Astrocyte (in vitro differentiated cells and primary cell): Measurements from ENCODE around the gene WNT4. TPM values are rescaled to one million over a fixed set of nuclear protein-coding genes. Genes with fewer than 3 reads are reported as not detected.
A peak's percentile ranks its signal among the peaks of the same experiment; 100 is the strongest.

Source experiments
- DNase-seq: peaks from one replicate; pipeline ENCODE4 v3.0.0-alpha.2; 2010; ENCODE audit warnings: low read depth
- FAIRE-seq: peaks from 2 replicates; lab custom pipeline; 2011; peaks lifted over from hg19 to GRCh38; lab: Jason Lieb, UNC
- H2AFZ ChIP-seq: 2 replicates; pipeline ENCODE4 v1.6.0; 2012; ENCODE audit warnings: low read depth, low read length, inconsistent platforms
- H3K27ac ChIP-seq: 2 replicates; pipeline ENCODE4 v1.5.1; 2011; ENCODE audit warnings: low read depth, low read length, inconsistent platforms
- H3K27me3 ChIP-seq: 2 replicates; pipeline ENCODE4 v1.6.0; 2011; ENCODE audit warnings: low read length, inconsistent platforms; ENCODE audit not compliant: insufficient read depth
- H3K36me3 ChIP-seq: 2 replicates; pipeline ENCODE4 v1.5.1; 2011; ENCODE audit warnings: low read length, inconsistent platforms; ENCODE audit not compliant: insufficient read depth
- H3K4me1 ChIP-seq: 2 replicates; pipeline ENCODE4 v1.5.1; 2011; ENCODE audit warnings: low read length, inconsistent platforms; ENCODE audit not compliant: insufficient read depth
- H3K4me2 ChIP-seq: 2 replicates; pipeline ENCODE4 v1.6.0; 2012; ENCODE audit warnings: low read length, inconsistent platforms
- H3K4me3 ChIP-seq: 2 replicates; pipeline ENCODE4 v1.5.1; 2011; ENCODE audit warnings: low read depth, mild to moderate bottlenecking, low read length, inconsistent platforms; ENCODE audit not compliant: insufficient read depth
- H3K79me2 ChIP-seq: 2 replicates; pipeline ENCODE4 v1.6.0; 2012; ENCODE audit warnings: mild to moderate bottlenecking, low read length, inconsistent platforms; ENCODE audit not compliant: insufficient read depth
- H3K9ac ChIP-seq: 2 replicates; pipeline ENCODE4 v1.6.0; 2012; ENCODE audit warnings: mild to moderate bottlenecking, low read length, inconsistent platforms
- H3K9me3 ChIP-seq: 2 replicates; pipeline ENCODE4 v1.5.1; 2012; ENCODE audit warnings: low read depth, mild to moderate bottlenecking, low read length, inconsistent platforms; ENCODE audit not compliant: insufficient read depth
- H4K20me1 ChIP-seq: 2 replicates; pipeline ENCODE4 v1.6.0; 2012; ENCODE audit warnings: low read length, inconsistent platforms; ENCODE audit not compliant: insufficient read depth
- H3K27ac Mint-ChIP-seq: one replicate; pipeline ENCODE4 v1.8.0; 2021; ENCODE audit warnings: mild to moderate bottlenecking, mixed read lengths; ENCODE audit not compliant: unreplicated experiment
- H3K27me3 Mint-ChIP-seq: one replicate; pipeline ENCODE4 v1.8.0; 2021; ENCODE audit warnings: low read depth, mixed read lengths; ENCODE audit not compliant: unreplicated experiment
- H3K36me3 Mint-ChIP-seq: one replicate; pipeline ENCODE4 v1.8.0; 2021; ENCODE audit warnings: low read depth, mixed read lengths; ENCODE audit not compliant: unreplicated experiment
- H3K4me1 Mint-ChIP-seq: one replicate; pipeline ENCODE4 v1.8.0; 2021; ENCODE audit warnings: low read depth, mixed read lengths; ENCODE audit not compliant: unreplicated experiment
- H3K4me3 Mint-ChIP-seq: one replicate; pipeline ENCODE4 v1.8.0; 2021; ENCODE audit warnings: mild to moderate bottlenecking, moderate library complexity, mixed read lengths; ENCODE audit not compliant: unreplicated experiment
- H3K9me3 Mint-ChIP-seq: one replicate; pipeline ENCODE4 v1.8.0; 2021; ENCODE audit warnings: mild to moderate bottlenecking, mixed read lengths; ENCODE audit not compliant: unreplicated experiment
- EZH2 ChIP-seq: IDR thresholded peaks from 2 replicates; pipeline ENCODE4 v1.6.1; 2012; ENCODE audit warnings: mild to moderate bottlenecking, low read length, inconsistent platforms; ENCODE audit not compliant: insufficient read depth
- total RNA-seq: library from RNA; stranded (reverse); gene quantifications from 2 replicates; pipeline ENCODE4 v1.2.1, GENCODE V29; 2021
- TF ChIP-seq, protein P1 (sequence below): IDR thresholded peaks from 2 replicates; pipeline ENCODE4 v1.5.1; 2011; ENCODE audit warnings: low read depth, mild to moderate bottlenecking, inconsistent platforms, low read length, moderate library complexity; ENCODE audit not compliant: insufficient read depth

Gene WNT4
- total RNA-seq, 1 donor from 2014 or later: 1.2 TPM

DNA sequence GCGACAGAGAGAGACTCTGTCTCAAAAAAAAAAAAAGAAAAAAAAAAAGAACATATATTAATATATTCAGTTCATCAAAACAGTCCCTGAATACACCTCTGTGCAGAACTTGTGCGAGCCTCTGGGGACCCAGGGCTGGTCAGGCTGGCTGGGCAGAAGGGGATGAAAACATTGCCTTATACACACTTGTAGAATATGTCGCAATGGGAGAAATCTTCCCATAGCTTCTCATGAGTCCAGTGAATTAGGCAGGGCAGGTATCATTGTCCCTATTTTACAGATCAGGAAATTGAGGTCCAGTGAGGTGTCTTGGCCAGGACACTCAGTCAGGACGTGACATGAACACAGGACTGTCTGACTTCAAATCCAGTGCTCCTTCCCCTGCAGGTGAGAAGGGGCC lies 12.6 kb upstream of the WNT4 start:
- no peak for DNase-seq
- no peak for FAIRE-seq
- peaks cover 44% of the 10 kb centered on the region for H3K27me3 Mint-ChIP-seq
- H3K4me1 Mint-ChIP-seq: no peaks in the 10 kb centered on the region
- Histone ChIP-seq H3K4me2 (no peak overlapping the region), H4K20me1 (no peaks in the 10 kb centered on the region), H3K4me1 (no peaks in the 10 kb centered on the region), H3K9ac (no peak overlapping the region), H3K36me3 (no peaks in the 10 kb centered on the region), H3K27me3 (peaks cover 4% of the 10 kb centered on the region), H3K79me2 (no peaks in the 10 kb centered on the region), H3K27ac (no peak overlapping the region), H3K9me3 (no peaks in the 10 kb centered on the region), H2AFZ (no peak overlapping the region), H3K4me3 (no peak overlapping the region)
- no peak for TF ChIP-seq EZH2
- TF ChIP-seq, protein P1, sequence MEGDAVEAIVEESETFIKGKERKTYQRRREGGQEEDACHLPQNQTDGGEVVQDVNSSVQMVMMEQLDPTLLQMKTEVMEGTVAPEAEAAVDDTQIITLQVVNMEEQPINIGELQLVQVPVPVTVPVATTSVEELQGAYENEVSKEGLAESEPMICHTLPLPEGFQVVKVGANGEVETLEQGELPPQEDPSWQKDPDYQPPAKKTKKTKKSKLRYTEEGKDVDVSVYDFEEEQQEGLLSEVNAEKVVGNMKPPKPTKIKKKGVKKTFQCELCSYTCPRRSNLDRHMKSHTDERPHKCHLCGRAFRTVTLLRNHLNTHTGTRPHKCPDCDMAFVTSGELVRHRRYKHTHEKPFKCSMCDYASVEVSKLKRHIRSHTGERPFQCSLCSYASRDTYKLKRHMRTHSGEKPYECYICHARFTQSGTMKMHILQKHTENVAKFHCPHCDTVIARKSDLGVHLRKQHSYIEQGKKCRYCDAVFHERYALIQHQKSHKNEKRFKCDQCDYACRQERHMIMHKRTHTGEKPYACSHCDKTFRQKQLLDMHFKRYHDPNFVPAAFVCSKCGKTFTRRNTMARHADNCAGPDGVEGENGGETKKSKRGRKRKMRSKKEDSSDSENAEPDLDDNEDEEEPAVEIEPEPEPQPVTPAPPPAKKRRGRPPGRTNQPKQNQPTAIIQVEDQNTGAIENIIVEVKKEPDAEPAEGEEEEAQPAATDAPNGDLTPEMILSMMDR: no peak
- H3K9me3 Mint-ChIP-seq: no peaks in the 10 kb centered on the region
- H3K27ac Mint-ChIP-seq: no peak overlapping the region
- H3K36me3 Mint-ChIP-seq: peaks cover 5% of the 10 kb centered on the region
- no peak overlapping the region for H3K4me3 Mint-ChIP-seq

DNA sequence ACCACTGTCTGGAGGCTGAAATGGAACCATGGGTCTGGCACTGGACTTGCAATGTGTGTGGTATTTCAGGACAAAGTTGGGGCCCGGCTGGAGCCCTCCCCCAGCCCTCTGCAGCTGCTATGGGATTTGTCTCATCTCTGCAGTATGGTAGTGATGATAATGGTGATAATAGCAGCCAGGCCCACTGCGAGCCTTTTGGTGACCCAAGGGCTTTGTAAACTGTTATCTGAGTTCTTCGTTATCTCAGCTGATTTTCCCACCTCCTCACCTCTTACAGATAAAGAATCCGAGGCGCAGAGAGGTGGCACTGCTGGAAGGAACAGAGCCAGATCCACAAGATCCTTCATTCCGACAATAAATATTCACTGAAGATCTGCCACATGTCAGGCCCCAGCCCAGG lies 11.7 kb upstream of the WNT4 start:
- H3K27ac ChIP-seq: no peak overlapping the region
- TF ChIP-seq, protein P1: no peak
- TF ChIP-seq EZH2: no peak
- H3K36me3 Mint-ChIP-seq: peaks cover 5% of the 10 kb centered on the region
- no peak for DNase-seq
- H3K4me3 Mint-ChIP-seq: no peak overlapping the region
- H3K27me3 ChIP-seq: peaks cover 7% of the 10 kb centered on the region
- H3K9ac ChIP-seq: no peak overlapping the region
- FAIRE-seq: no peak
- no peak overlapping the region for H3K4me3 ChIP-seq
- no peaks in the 10 kb centered on the region for H3K79me2 ChIP-seq
- H3K27me3 Mint-ChIP-seq: peaks cover 49% of the 10 kb centered on the region
- H3K27ac Mint-ChIP-seq: no peak overlapping the region
- no peaks in the 10 kb centered on the region for H3K36me3 ChIP-seq
- H4K20me1 ChIP-seq: no peaks in the 10 kb centered on the region
- H2AFZ ChIP-seq: no peak overlapping the region
- no peaks in the 10 kb centered on the region for H3K9me3 Mint-ChIP-seq
- H3K9me3 ChIP-seq: no peaks in the 10 kb centered on the region
- H3K4me1 Mint-ChIP-seq: no peaks in the 10 kb centered on the region
- H3K4me2 ChIP-seq: no peak overlapping the region
- H3K4me1 ChIP-seq: no peaks in the 10 kb centered on the region

DNA sequence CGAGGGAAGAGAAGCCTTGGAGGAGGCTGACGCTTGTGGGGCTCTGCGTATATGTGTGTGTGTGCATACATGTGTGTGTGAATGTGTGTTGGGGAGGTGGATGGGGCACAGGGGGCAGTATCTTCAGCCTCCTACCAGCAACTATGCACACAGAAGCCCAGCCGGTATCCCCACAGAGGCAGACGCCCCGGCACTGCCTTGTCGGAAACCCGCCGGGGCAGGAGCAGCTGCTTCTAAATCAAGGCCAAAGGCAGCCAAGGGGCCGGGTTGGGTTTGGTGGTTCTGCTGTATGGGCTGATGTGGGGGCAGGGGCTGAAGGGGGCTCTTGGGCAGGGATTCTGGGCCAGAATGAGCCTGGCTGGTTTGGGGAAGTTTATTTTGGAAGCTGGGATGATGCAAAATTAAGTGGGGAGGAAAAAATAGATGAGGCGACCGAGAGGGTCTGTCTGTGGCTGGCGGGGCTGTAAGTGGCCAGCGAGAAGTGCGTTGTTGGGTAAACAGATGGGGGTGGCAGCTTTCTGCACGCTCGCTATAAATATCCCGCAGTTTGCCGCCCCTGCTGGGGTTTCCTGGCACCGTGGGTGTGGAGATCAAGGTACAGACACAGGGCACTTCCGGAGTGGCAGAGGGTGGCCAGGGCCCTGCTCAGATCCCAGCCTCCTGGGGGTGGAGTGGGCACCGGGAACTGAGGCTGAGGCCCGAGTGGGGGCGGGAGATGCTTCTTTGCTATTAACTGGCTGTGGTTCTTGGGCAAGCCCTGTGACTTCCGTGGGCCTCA lies 11.0 kb upstream of the WNT4 start:
- Mint-ChIP-seq H3K36me3 (peaks cover 5% of the 10 kb centered on the region), H3K27ac (no peak overlapping the region), H3K4me3 (peak overlapping the region; percentile 29), H3K27me3 (peaks cover 49% of the 10 kb centered on the region), H3K9me3 (no peaks in the 10 kb centered on the region), H3K4me1 (no peaks in the 10 kb centered on the region)
- Histone ChIP-seq H3K4me1 (no peaks in the 10 kb centered on the region), H3K27ac (no peak overlapping the region), H3K9ac (no peak overlapping the region), H4K20me1 (no peaks in the 10 kb centered on the region), H3K4me3 (no peak overlapping the region), H3K79me2 (no peaks in the 10 kb centered on the region), H3K27me3 (peaks cover 7% of the 10 kb centered on the region), H2AFZ (no peak overlapping the region), H3K4me2 (no peak overlapping the region), H3K36me3 (no peaks in the 10 kb centered on the region), H3K9me3 (no peaks in the 10 kb centered on the region)
- TF ChIP-seq EZH2: no peak
- TF ChIP-seq, protein P1: no peak
- DNase-seq: no peak
- no peak for FAIRE-seq
